OCI-LY7 (cell line): ENCODE results near the gene CNTN4.

ENCODE experiments used
- CTCF ChIP-seq: fragments of 200-600 bp; sonication (generic); conservative IDR thresholded peaks from 2 replicates; pipeline ENCODE4 v1.5.1; 2014; ENCODE audit warnings: mild to moderate bottlenecking, antibody characterized with exemption, low read length, moderate library complexity, mixed read lengths
- EZH2phosphoT487 ChIP-seq: fragments of 200-600 bp; sonication (generic); IDR thresholded peaks from 2 replicates; pipeline ENCODE4 v1.6.1; 2018; ENCODE audit warnings: low read depth, borderline replicate concordance, mild to moderate bottlenecking, mixed run types, antibody characterized with exemption, low read length, moderate library complexity, mixed read lengths

GRCh38 chr3:2614578-2614977, 515.9 kb downstream of the CNTN4 start:
- TF ChIP-seq CTCF (no peak), EZH2phosphoT487 (no peak)
